HCT116 (cell line): Measurements from ENCODE around the gene SEC31A. TPM values are rescaled to one million over a fixed set of nuclear protein-coding genes. Genes with fewer than 3 reads are reported as not detected.

Source experiments
- ATAC-seq: fragments of 200-7000 bp; cut with Tn5 transposase; 2 replicates; pipeline ENCODE4 v1.9.1; 2020; ENCODE audit warnings: mild to moderate bottlenecking, moderate library complexity
- BruUV-seq: library from RNA; stranded (reverse); fragments of 400-500 nt; replicated peaks from 2 replicates; lab custom pipeline; 2021; lab: Mats Ljungman, UMichigan
- CTCF ChIA-PET: fragments of 300-600 bp; sonication (Branson Sonifier 250); formaldehyde crosslinking; loops from one replicate; lab custom pipeline; 2021; ENCODE audit warnings: antibody characterized with exemption; lab: Charles Lee
- POLR2A ChIA-PET: fragments of 300-600, 350-600 bp; sonication (Branson Sonifier 250); formaldehyde crosslinking; loops from one replicate; lab custom pipeline; 2021; ENCODE audit warnings: antibody characterized with exemption; lab: Charles Lee
- RAD21 ChIA-PET, 2 experiments: fragments of 300-600 bp; sonication (Branson Sonifier 250); formaldehyde crosslinking; loops; one replicate each; lab custom pipeline; 2023; ENCODE audit warnings: low total read pairs in 2 of 2; ENCODE audit not compliant: uncharacterized antibody in 2 of 2, unreplicated experiment in 2 of 2, low non-redundant PET in 1 of 2; lab: Charles Lee
- DNase-seq: peaks from one replicate; pipeline ENCODE4 v3.0.0-alpha.2; 2010; ENCODE audit warnings: low read depth, low spot score
- H2AFZ ChIP-seq: fragments of 200-600 bp; shearing (Covaris generic), sonication (generic); 2 replicates; pipeline ENCODE4 v1.6.1; 2017; ENCODE audit warnings: low read depth, mixed run types, mixed read lengths, antibody characterized with exemption, low read length; ENCODE audit not compliant: poor library complexity, severe bottlenecking
- H3K27ac ChIP-seq: 2 replicates; pipeline ENCODE4 v1.5.1; 2012; ENCODE audit warnings: low read depth, low read length
- H3K27me3 ChIP-seq: fragments of 200-600 bp; sonication (generic); 2 replicates; pipeline ENCODE4 v1.6.1; 2016; ENCODE audit warnings: mixed run types, low read length, mixed read lengths; ENCODE audit not compliant: insufficient read depth
- H3K36me3 ChIP-seq, 2 experiments: fragments of 200-500 bp in 1 of 2; fragments of 200-600 bp in 1 of 2; sonication (Bioruptor generic) in 1 of 2; sonication (generic) in 1 of 2; 2 replicates each; pipeline versions ENCODE4 v1.5.1 to v1.6.1; 2014 to 2016; ENCODE audit warnings: low read length in 2 of 2, inconsistent platforms in 1 of 2, mixed read lengths in 1 of 2, mixed run types in 1 of 2; ENCODE audit not compliant: insufficient read depth in 2 of 2, control insufficient read depth in 1 of 2
- H3K4me1 ChIP-seq, 2 experiments: fragments of 200-600 bp in 1 of 2; sonication (generic) in 1 of 2; 2 replicates each; pipeline versions ENCODE4 v1.5.1 to v1.6.1; 2012 to 2017; ENCODE audit warnings: low read length in 2 of 2, inconsistent platforms in 1 of 2, mild to moderate bottlenecking in 1 of 2, mixed read lengths in 1 of 2, mixed run types in 1 of 2, moderate library complexity in 1 of 2; ENCODE audit not compliant: insufficient read depth in 2 of 2, control insufficient read depth in 1 of 2
- H3K4me2 ChIP-seq: fragments of 200-600 bp; sonication (generic); 2 replicates; pipeline ENCODE4 v1.6.1; 2017; ENCODE audit warnings: mixed run types, low read length, mixed read lengths
- H3K4me3 ChIP-seq, 2 experiments: fragments of 200-600 bp in 1 of 2; sonication (generic) in 1 of 2; replicated peaks in 1 of 2; 2 replicates each; pipeline ENCODE4 v1.5.1; 2011 to 2016; ENCODE audit warnings: low read length in 2 of 2, control low read depth in 1 of 2, low read depth in 1 of 2, mild to moderate bottlenecking in 1 of 2, mixed read lengths in 1 of 2, mixed run types in 1 of 2
- H3K79me2 ChIP-seq: fragments of 200-600 bp; sonication (generic); 2 replicates; pipeline ENCODE4 v1.6.1; 2017; ENCODE audit warnings: mild to moderate bottlenecking, mixed run types, low read length, moderate library complexity, mixed read lengths; ENCODE audit not compliant: insufficient read depth
- H3K9ac ChIP-seq: fragments of 200-600 bp; sonication (generic); 2 replicates; pipeline ENCODE4 v1.6.1; 2016; ENCODE audit warnings: low read length, mixed read lengths
- H3K9me2 ChIP-seq: fragments of 200-600 bp; sonication (generic), shearing (Covaris generic); 2 replicates; pipeline ENCODE4 v1.6.1; 2017; ENCODE audit warnings: mixed run types, mild to moderate bottlenecking, moderate library complexity; ENCODE audit not compliant: insufficient read depth
- H3K9me3 ChIP-seq, 2 experiments: fragments of 200-500 bp in 1 of 2; fragments of 200-600 bp in 1 of 2; sonication (Bioruptor generic) in 1 of 2; sonication (generic) in 1 of 2; 2 replicates each; pipeline ENCODE4 v1.6.1; 2014 to 2017; ENCODE audit warnings: low read length in 2 of 2, mixed read lengths in 2 of 2, inconsistent platforms in 1 of 2, low read depth in 1 of 2, mild to moderate bottlenecking in 1 of 2, mixed run types in 1 of 2, moderate library complexity in 1 of 2; ENCODE audit not compliant: control insufficient read depth in 1 of 2, insufficient read depth in 1 of 2
- H4K20me1 ChIP-seq: fragments of 200-600 bp; sonication (generic), shearing (Covaris generic); 2 replicates; pipeline ENCODE4 v1.6.1; 2017; ENCODE audit warnings: mixed run types, mild to moderate bottlenecking, moderate library complexity; ENCODE audit not compliant: insufficient read depth
- POLR2A ChIP-seq: IDR thresholded peaks from 2 replicates; pipeline ENCODE4 v1.7.0; 2011; ENCODE audit warnings: borderline replicate concordance; ENCODE audit not compliant: insufficient read depth, insufficient read length; ENCODE audit errors: extremely low read depth
- POLR2AphosphoS5 ChIP-seq: IDR thresholded peaks from 2 replicates; pipeline ENCODE4 v1.6.1; 2011; ENCODE audit warnings: mild to moderate bottlenecking, low read depth, low read length, moderate library complexity
- intact Hi-C: fragments of 100-400 bp; cut with micrococcal nuclease; formaldehyde crosslinking; loops from 2 replicates; pipeline ENCODE4 v1.10.0; 2022
- total RNA-seq: library from RNA; stranded (reverse); gene quantifications from one replicate; pipeline ENCODE4 v1.2.1, GENCODE V29; 2021; ENCODE audit not compliant: unreplicated experiment
- TF ChIP-seq, protein P1 (sequence below): IDR thresholded peaks from 2 replicates; pipeline ENCODE4 v1.6.1; 2012; ENCODE audit warnings: low read depth

The SEC31A gene
- total RNA-seq, 1 experiment from 2014 or later = 78.5 TPM

DNA sequence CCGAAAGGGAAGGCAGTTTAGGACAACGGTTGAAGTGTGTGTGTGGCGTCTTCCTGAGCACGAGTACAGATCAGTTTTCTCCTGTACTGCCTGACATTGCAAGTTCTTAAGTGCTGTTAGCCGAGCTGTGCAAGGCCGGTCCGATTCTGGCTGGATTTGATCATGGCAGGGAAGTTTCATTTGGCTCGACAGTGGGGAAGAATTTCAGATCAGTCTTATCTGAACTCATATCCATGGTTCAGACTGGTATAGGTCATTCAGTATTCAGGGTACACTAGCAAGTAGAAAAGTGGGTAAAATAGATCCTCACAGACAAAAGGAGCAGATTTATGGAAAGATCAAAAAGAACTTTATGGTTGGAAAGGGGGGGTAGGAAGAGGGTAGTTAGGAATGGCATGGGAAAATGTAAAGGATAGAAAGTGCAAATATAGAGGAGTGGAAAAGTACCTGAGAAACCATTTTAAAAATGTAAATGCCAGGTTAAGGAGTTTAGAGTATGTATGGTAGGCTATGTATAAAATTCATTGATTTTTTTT lies 10.3 kb upstream of the SEC31A start:
- intact Hi-C loops = loop anchor here (2.0 to 5.0 kb wide), 3 partner anchors 134 to 381 kb away; partner anchors contain the start of genes COPS4 and COQ2
- Histone ChIP-seq H3K27ac (peak overlapping the region; percentile 87), H3K9me2 (no peaks in the 10 kb centered on the region), H3K27me3 (no peaks in the 10 kb centered on the region), H4K20me1 (peaks cover 13% of the 10 kb centered on the region; the same call in 1 of the 2 replicates), H2AFZ (no peak overlapping the region), H3K4me2 (peak overlapping the region; percentile 90), H3K9ac (peak overlapping the region; percentile 95), H3K4me3 (peak overlapping the region; percentile 93 to 95), H3K9me3 (no peaks in the 10 kb centered on the region), H3K36me3 (peaks cover 19 to 20% of the 10 kb centered on the region in 2 experiments), H3K4me1 (peaks cover 6 to 20% of the 10 kb centered on the region in 2 experiments; a peak in 3 of 4 replicates), H3K79me2 (peaks cover 57% of the 10 kb centered on the region)
- POLR2A ChIA-PET = interaction anchor here (0.9 to 2.6 kb wide), 5 partner anchors 9 to 472 kb away, joined by 3 to 12 read pairs (median 9); partner anchors contain the start of genes COPS4 and SEC31A
- TSS peak; percentile 86 for BruUV-seq
- DNase-seq (no peak), ATAC-seq (no peak)
- RAD21 ChIA-PET = interaction anchor here in 1 of 2 experiments (1.0 kb wide), 1 partner anchor 110 kb away, joined by 6 read pairs; the partner anchor contains the start of gene LIN54
- CTCF ChIA-PET = no interaction called here
- TF ChIP-seq POLR2A (peak; percentile 79), POLR2AphosphoS5 (no peak)
- TF ChIP-seq, protein P1, sequence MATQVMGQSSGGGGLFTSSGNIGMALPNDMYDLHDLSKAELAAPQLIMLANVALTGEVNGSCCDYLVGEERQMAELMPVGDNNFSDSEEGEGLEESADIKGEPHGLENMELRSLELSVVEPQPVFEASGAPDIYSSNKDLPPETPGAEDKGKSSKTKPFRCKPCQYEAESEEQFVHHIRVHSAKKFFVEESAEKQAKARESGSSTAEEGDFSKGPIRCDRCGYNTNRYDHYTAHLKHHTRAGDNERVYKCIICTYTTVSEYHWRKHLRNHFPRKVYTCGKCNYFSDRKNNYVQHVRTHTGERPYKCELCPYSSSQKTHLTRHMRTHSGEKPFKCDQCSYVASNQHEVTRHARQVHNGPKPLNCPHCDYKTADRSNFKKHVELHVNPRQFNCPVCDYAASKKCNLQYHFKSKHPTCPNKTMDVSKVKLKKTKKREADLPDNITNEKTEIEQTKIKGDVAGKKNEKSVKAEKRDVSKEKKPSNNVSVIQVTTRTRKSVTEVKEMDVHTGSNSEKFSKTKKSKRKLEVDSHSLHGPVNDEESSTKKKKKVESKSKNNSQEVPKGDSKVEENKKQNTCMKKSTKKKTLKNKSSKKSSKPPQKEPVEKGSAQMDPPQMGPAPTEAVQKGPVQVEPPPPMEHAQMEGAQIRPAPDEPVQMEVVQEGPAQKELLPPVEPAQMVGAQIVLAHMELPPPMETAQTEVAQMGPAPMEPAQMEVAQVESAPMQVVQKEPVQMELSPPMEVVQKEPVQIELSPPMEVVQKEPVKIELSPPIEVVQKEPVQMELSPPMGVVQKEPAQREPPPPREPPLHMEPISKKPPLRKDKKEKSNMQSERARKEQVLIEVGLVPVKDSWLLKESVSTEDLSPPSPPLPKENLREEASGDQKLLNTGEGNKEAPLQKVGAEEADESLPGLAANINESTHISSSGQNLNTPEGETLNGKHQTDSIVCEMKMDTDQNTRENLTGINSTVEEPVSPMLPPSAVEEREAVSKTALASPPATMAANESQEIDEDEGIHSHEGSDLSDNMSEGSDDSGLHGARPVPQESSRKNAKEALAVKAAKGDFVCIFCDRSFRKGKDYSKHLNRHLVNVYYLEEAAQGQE = no peak
